Measurements from ENCODE around the gene VILL.

The VILL gene

DNA sequence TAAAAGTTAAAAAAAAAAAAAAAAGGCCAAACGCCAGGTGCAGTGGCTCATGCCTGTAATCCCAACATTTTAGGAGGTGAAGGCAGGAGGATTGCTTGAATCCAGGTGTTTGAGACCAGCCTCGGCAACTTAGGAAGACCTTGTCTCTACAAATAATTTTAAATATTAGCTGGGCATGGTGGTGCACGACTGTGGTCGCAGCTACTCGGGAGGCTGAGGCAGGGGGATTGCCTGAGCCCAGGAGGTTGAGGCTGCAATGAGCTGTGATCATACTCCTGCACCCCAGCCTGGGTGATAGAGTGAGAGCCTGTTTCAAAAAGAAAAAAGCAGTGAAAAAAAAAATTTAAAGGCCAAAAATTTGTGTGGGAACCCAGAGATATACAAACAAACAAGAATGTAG lies 45.7 kb downstream of the VILL start:
- H3K27ac ChIP-seq, result no peak overlapping the region
- TF ChIP-seq ZFX (IDR thresholded peaks at IDR 0.05), result no peak
- TF ChIP-seq CTCF (conservative IDR thresholded peaks at IDR 0.05), result no peak

GRCh38 chr3:38036906-38037305 lies 46.3 kb downstream of the VILL start:
- no peak overlapping the region for H3K27ac ChIP-seq
- TF ChIP-seq ZFX (IDR thresholded peaks at IDR 0.05), result no peak

- H3K27ac ChIP-seq, result no peak overlapping the region
- TF ChIP-seq CTCF (conservative IDR thresholded peaks at IDR 0.05) (no peak), ZFX (IDR thresholded peaks at IDR 0.05) (no peak)
These were observed 47.9 kb downstream of the VILL start for GRCh38 chr3:38038447-38038911.

DNA sequence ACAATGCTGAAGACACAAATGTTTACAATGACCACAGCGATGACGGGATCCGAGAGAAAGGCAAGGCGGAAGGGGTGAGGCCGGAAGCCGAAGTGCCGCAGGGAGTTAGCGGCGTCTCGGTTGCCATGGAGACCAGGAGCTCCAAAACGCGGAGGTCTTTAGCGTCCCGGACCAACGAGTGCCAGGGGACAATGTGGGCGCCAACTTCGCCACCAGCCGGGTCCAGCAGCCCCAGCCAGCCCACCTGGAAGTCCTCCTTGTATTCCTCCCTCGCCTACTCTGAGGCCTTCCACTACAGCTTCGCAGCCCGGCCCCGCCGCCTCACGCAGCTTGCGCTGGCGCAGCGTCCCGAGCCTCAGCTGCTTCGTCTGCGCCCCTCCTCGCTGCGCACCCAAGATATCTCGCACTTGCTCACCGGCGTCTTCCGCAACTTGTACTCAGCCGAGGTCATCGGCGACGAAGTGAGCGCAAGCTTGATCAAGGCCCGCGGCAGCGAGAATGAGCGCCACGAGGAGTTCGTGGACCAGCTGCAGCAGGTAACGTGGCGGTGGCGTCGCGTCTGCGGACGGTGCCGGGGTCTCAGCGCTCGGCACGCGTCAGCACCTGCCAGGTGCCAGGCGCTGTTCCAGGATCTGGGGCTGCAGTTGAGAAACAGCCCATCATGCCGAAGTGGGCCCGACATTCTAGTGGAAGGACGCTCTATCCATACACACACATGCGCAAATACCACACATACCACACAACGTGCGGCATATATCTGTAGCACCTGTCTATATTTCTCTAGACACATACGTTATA lies 48.7 kb downstream of the VILL start, which contains the start of gene DLEC1:
DLEC1 (plus strand) TSS at position 108 of the 798 bp plus-strand sequence; CDS start at position 126, 18 bp downstream.
- no peak for TF ChIP-seq CTCF (conservative IDR thresholded peaks at IDR 0.05)
- TF ChIP-seq ZFX (IDR thresholded peaks at IDR 0.05), result no peak
- no peak within 1 kb of the TSS for H3K27ac ChIP-seq

- TF ChIP-seq CTCF (conservative IDR thresholded peaks at IDR 0.05), result no peak
- no peak for TF ChIP-seq ZFX (IDR thresholded peaks at IDR 0.05)
- no peak overlapping the region for H3K27ac ChIP-seq
These were observed 49.3 kb downstream of the VILL start for GRCh38 chr3:38039899-38040261.

- TF ChIP-seq CTCF (conservative IDR thresholded peaks at IDR 0.05) (no peak), ZFX (IDR thresholded peaks at IDR 0.05) (no peak)
- no peak overlapping the region for H3K27ac ChIP-seq
These were observed 49.8 kb downstream of the VILL start for GRCh38 chr3:38040401-38040800.

DNA sequence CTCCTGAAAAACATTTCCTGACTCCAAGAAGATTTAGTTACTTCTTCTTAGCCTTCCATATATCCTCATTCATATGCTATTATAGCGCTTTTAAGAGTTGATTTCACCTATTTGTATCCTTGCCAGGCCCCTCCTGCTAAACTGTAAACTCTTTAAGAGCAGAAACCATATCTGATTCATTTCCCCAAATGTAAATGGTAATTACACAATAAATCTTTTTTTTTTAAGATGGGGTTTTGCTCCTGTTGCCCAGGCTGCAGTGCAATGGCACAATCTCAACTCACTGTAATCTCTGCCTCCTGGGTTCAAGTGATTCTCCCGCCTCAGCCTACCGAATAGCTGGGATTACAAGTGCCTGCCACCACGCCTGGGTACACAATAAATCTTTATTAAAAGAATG lies 52.9 kb downstream of the VILL start:
- no peak overlapping the region for H3K27ac ChIP-seq
- TF ChIP-seq ZFX (IDR thresholded peaks at IDR 0.05) (no peak), CTCF (conservative IDR thresholded peaks at IDR 0.05) (no peak)

DNA sequence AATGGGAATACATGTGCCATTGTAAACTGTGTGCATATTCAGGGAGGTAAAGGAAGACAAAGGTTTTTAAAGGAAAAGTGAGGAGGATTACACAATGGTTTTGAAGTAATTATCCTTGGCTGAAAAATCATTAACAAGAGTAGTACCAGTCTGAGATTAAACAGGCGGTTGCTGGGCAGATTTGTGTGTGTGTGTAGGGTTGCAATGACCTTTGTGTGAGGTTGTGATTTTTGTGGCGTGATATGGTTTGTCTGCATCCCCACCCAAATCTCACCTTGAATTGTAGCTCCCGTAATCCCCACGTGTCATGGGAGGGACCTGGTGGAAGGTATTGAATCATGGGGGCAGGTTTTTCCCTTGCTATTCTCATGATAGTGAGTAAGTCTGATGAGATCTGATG lies 55.4 kb downstream of the VILL start:
- H3K27ac ChIP-seq, result no peak overlapping the region
- TF ChIP-seq ZFX (IDR thresholded peaks at IDR 0.05), result no peak
